Right lobe of liver (tissue), 6 donors: ENCODE data around the gene ANXA6. TPM values are rescaled to one million over a fixed set of nuclear protein-coding genes. Genes with fewer than 3 reads are reported as not detected.

ENCODE experiments used
- ATAC-seq, 4 donors: fragments of 200-7000 bp; cut with Tn5 transposase; one replicate each; pipeline ENCODE4 v1.9.1; 2020; ENCODE audit warnings: mild to moderate bottlenecking in 4 of 4, moderate library complexity in 4 of 4
- DNase-seq, 3 donors: peaks; one replicate each; pipeline ENCODE4 v3.0.0-alpha.2; 2020
- H3K27ac ChIP-seq, 3 donors: fragments of 200-600 bp; one replicate each; pipeline ENCODE4 v1.8.0; 2022
- H3K27me3 ChIP-seq, 2 donors: fragments of 200-600 bp; one replicate each; pipeline ENCODE4 v1.8.0; 2022
- H3K36me3 ChIP-seq, 4 donors: fragments of 200-600 bp; sonication (generic) in 1 of 4; one replicate each; pipeline versions ENCODE4 v1.5.1 to v1.8.0; 2017 to 2022; ENCODE audit warnings: control low read depth in 1 of 4
- H3K4me1 ChIP-seq, 4 donors: fragments of 200-600 bp; sonication (generic) in 1 of 4; one replicate each; pipeline versions ENCODE4 v1.5.1 to v1.8.0; 2017 to 2022; ENCODE audit warnings: control low read depth in 1 of 4
- H3K4me3 ChIP-seq, 3 donors: fragments of 200-600 bp; one replicate each; pipeline ENCODE4 v1.8.0; 2022
- H3K9me3 ChIP-seq, 4 donors: fragments of 200-600 bp; sonication (generic) in 1 of 4; one replicate each; pipeline versions ENCODE4 v1.5.1 to v1.8.0; 2017 to 2022; ENCODE audit warnings: control low read depth in 1 of 4
- POLR2A ChIP-seq: fragments of 450-650 bp; IDR thresholded peaks from one replicate; pipeline ENCODE4 v1.6.1; 2017; ENCODE audit warnings: antibody characterized with exemption, mild to moderate bottlenecking
- WGBS: methylation state at CpG from one replicate; pipeline ENCODE4 v1.1.6; 2018; ENCODE audit warnings: low coverage, low lambda C conversion rate; ENCODE audit not compliant: insufficient coverage; ENCODE audit errors: missing lambda C conversion rate; 5-methylcytosine and 5-hydroxymethylcytosine counted together
- intact Hi-C, 2 donors: fragments of 100-400 bp; cut with DNase I; formaldehyde crosslinking; loops; one replicate each; pipeline versions ENCODE4 v1.11.2 to v1.14.1; 2022
- total RNA-seq, 6 experiments: library from RNA; depleted of rRNA in 2 of 6; stranded (reverse); fragments of >200 nt in 2 of 6; fragmentation: NEBNext Ultra II Directional in 3 of 6; extraction: Animal tissue kit (Norgen Biotek cat#: 25700) in 3 of 6; gene quantifications; one replicate each; pipeline versions ENCODE4 v1.1.0 to v1.2.4, GENCODE V29; 2016 to 2023
- TF ChIP-seq, protein P1 (sequence below), 4 donors: fragments of 200-600 bp in 3 of 4; fragments of 450-650 bp in 1 of 4; IDR thresholded peaks; one replicate each; pipeline versions ENCODE4 v1.5.1 to v1.8.0; 2016 to 2022; ENCODE audit warnings: antibody characterized with exemption in 4 of 4, mild to moderate bottlenecking in 2 of 4
- donor health status: DM: no; HTN: yes; CAD: no.
- donor health status: DM: no; HTN: no; CAD: no.
- donor health status: DM: no; HTN: no; CAD: no.
- donor health status: DM: no; HTN: yes; CAD: no.
- donor health status: DM: no; HTN: yes; CAD: no.

The ANXA6 gene
- total RNA-seq, 6 experiments from 2014 or later: 143 to 236 (median 165) TPM

DNA sequence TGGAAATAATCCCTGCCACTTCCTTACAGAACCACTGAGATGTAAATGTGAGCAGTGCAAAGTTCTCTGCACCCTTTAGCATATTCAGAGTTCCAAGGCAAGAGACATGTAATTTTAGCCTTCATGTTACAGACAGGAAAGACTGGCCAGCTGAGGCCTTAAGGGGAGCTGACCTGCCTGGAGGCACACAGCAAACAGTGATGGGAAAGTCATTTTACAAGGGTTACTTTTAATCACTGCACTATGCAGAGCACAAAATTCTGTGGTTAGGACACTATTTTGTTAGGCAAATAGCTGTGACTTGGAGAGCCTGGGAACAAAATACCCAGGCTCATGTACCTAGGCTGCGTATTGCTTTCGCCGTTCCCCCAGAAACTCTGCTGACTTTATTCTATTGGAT is 46.6 kb downstream of the ANXA6 start:
- no peak for TF ChIP-seq POLR2A
- TF ChIP-seq, protein P1, sequence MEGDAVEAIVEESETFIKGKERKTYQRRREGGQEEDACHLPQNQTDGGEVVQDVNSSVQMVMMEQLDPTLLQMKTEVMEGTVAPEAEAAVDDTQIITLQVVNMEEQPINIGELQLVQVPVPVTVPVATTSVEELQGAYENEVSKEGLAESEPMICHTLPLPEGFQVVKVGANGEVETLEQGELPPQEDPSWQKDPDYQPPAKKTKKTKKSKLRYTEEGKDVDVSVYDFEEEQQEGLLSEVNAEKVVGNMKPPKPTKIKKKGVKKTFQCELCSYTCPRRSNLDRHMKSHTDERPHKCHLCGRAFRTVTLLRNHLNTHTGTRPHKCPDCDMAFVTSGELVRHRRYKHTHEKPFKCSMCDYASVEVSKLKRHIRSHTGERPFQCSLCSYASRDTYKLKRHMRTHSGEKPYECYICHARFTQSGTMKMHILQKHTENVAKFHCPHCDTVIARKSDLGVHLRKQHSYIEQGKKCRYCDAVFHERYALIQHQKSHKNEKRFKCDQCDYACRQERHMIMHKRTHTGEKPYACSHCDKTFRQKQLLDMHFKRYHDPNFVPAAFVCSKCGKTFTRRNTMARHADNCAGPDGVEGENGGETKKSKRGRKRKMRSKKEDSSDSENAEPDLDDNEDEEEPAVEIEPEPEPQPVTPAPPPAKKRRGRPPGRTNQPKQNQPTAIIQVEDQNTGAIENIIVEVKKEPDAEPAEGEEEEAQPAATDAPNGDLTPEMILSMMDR (IDR thresholded peaks at IDR 0.05): no peak
- H3K27ac ChIP-seq: no peak overlapping the region

DNA sequence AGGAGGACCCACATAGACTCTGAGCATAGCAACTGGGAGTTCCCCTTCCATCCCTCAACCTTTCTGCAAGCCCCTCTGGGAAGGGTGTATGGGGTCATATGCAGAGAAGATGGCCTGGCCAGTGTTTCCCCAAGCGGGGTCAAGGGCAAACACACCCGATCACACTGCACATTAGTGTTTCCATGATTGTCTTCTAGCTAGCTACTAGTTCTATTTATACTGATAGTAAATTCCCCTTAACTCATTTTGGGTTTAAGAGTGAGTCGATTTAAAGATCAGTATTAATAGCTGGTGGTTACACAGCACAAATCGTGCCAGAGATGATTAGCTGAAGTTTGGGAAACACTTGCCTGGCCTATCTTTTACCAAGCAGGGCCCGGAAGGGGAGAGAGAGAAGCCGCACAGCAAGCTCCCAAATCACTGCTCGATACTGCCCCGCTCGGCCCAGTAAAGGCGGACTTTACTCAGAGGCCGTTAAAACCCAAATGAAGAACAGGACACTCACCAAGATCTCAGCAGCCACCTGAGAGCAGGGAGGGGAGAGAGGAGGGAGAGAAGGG is 47.4 kb downstream of the ANXA6 start:
- Histone ChIP-seq H3K27ac (no peak overlapping the region), H3K27me3 (no peaks in the 10 kb centered on the region), H3K9me3 (no peaks in the 10 kb centered on the region), H3K4me1 (peaks cover 0 to 41% (median 18%) of the 10 kb centered on the region in 4 donors), H3K36me3 (peaks cover 6 to 36% (median 15%) of the 10 kb centered on the region in 4 donors), H3K4me3 (no peak overlapping the region)
- 82% methylated on average over 11 of the region's 11 CpGs for WGBS
- DNase-seq (no peak), ATAC-seq (no peak)
- intact Hi-C loops: loop anchor here in 1 of 2 donors (10.0 kb wide), 1 partner anchor 55 kb away; no protein-coding TSS in a partner anchor
- no peak for TF ChIP-seq POLR2A
- TF ChIP-seq, protein P1 (IDR thresholded peaks at IDR 0.05): no peak

More for the DNA sequence above, 46.6 kb downstream of the ANXA6 start:
- no peak overlapping the region for H3K4me3 ChIP-seq
- no peaks in the 10 kb centered on the region for H3K9me3 ChIP-seq
- no peak for ATAC-seq
- intact Hi-C loops: loop anchor here in 1 of 2 donors (10.0 kb wide), 1 partner anchor 54 kb away; no protein-coding TSS in a partner anchor
- H3K27me3 ChIP-seq: no peaks in the 10 kb centered on the region
- WGBS: 89% methylated on average over 3 of the region's 3 CpGs
- H3K4me1 ChIP-seq: peaks cover 0 to 34% (median 14%) of the 10 kb centered on the region in 4 donors
- no peak for DNase-seq
- peaks cover 6 to 38% (median 15%) of the 10 kb centered on the region in 4 donors for H3K36me3 ChIP-seq

DNA sequence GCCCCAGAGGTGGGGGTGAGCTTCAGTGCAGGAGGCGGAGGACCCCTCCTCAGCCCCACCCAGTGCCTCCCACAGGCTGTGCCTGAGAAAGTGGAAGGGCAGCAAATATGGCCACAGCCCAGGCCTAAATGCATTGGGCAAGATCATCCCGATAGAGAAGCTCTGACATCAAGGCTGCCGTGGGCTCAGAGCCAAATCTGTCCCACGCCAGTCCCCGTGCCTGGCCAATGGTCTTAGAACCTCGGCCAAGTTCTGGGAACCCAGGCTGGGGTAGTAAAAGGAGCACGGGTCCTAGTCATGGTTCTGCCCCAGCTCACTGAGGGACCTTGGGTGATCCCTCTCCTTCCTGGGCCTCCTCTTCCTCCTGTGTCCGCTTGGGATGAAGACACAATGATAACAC is 49.0 kb downstream of the ANXA6 start:
- no peak overlapping the region for H3K4me3 ChIP-seq
- H3K36me3 ChIP-seq: peaks cover 6 to 33% (median 15%) of the 10 kb centered on the region in 4 donors
- peaks cover 0 to 55% (median 25%) of the 10 kb centered on the region in 4 donors for H3K4me1 ChIP-seq
- H3K9me3 ChIP-seq: no peaks in the 10 kb centered on the region
- intact Hi-C loops: no loop called here
- DNase-seq: peak; percentile 70 to 83 (median 79)
- H3K27me3 ChIP-seq: no peaks in the 10 kb centered on the region
- peak overlapping the region; percentile 66 to 91 (median 67) for H3K27ac ChIP-seq
- ATAC-seq: peak; percentile 21 to 46 (median 32)
- 28% methylated on average over 7 of the region's 8 CpGs for WGBS
- TF ChIP-seq, protein P1 (IDR thresholded peaks at IDR 0.05): no peak

DNA sequence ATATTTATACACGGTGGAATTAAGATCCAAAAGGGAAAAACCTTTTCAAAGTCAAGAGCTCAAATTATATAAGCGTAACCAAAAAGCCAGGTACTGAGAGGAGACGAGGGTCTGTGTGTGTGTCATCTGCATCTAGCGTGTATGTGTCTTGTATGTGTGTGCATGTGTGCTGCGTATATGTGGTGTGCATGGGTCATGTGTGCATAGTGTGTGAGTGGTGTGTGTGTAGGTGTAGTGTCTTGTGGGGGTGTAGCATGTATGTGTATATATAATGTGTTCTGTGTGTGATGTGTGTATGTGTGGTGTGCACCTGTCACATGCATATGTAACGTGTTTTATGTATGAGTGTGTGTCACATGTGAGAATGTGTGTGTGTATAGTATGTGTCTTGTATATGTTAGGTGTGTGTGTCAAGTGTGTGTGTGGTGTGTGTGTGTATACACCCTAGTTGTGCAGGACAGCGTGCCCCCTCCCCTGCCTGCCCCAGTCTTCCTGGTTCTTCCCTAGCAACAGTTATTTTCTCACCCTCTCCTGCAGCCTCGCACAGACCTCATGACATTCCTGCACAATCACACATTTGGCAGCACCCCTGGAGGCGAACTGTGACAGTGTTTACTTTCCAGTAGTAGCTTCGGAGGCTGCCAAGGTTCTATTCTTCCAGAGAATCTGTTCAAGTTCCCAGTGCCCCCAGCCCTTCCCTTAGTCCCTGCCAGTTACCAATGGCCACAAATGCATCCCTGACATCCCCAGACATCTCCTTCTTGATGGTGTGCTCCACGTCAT is 49.6 kb downstream of the ANXA6 start:
- H3K36me3 ChIP-seq: peaks cover 6 to 27% (median 15%) of the 10 kb centered on the region in 4 donors
- H3K27ac ChIP-seq: peak overlapping the region; percentile 66 to 91 (median 67)
- intact Hi-C loops: no loop called here
- no peak overlapping the region for H3K4me3 ChIP-seq
- H3K9me3 ChIP-seq: no peaks in the 10 kb centered on the region
- no peak for TF ChIP-seq POLR2A
- TF ChIP-seq, protein P1 (IDR thresholded peaks at IDR 0.05): peak in 3 of 4 donors; percentile 7 to 29 (median 23)
- no peaks in the 10 kb centered on the region for H3K27me3 ChIP-seq
- DNase-seq (peak; percentile 69 to 89 (median 86)), ATAC-seq (peak; percentile 67 to 73 (median 69))
- 48% methylated on average over 10 of the region's 11 CpGs for WGBS
- H3K4me1 ChIP-seq: peaks cover 0 to 61% (median 29%) of the 10 kb centered on the region in 4 donors
